ENCODE data around the gene RABIF. TPM values are rescaled to one million over a fixed set of nuclear protein-coding genes. Genes with fewer than 3 reads are reported as not detected.

Gene RABIF
- total RNA-seq, 1 donor from 2014 or later, result 11.1 TPM

DNA sequence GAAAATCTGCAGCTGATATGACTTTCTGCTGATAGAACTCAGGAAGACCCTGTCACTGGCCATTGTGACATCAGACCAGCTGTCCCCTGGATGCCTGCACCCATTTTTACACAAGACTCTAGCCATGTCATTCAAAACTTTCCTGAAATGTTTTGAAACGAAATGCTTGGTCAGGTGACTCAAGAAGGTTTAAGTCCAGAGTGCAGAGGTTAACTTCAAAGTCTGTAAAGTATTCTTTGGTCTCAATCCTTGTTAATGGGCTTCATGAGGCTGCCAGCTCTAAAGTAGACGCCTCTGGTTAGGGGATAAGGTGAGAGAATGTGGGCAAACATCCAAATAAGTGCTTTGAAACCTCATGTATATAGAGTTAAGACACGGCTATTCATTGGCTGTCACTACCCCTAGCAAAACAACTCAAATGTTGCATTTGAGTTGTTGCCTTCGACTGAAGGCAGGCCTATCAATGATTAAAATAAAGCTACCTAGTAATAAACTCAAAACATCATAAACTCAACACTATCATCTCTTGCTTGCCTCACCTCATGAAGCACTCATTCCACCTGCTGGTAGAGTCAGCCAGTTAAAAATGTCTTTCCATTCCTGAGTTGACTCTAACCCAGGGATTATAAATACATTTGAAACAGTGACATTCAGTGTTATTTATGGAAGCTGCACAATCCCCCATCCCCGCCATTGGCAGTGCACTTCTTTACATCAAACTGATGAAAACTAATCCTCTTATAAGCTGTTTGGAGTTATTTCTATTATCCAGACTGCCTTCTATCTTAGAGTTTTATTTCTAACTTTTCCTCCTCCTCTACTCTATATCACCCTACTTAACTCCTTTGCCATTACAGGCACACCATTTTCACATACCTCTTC is 26.0 kb downstream of the RABIF start:
- H3K9me3 ChIP-seq (ENCODE audit: insufficient read depth, low read depth, low read length), result no peaks in the 10 kb centered on the region
- Mint-ChIP-seq H3K27ac (ENCODE audit: unreplicated experiment) (no peak overlapping the region), H3K36me3 (ENCODE audit: low read depth, unreplicated experiment) (no peaks in the 10 kb centered on the region), H3K4me1 (ENCODE audit: low read depth, unreplicated experiment) (peaks cover 5% of the 10 kb centered on the region), H3K4me3 (ENCODE audit: unreplicated experiment) (no peak overlapping the region), H3K27me3 (ENCODE audit: low read depth, unreplicated experiment) (peaks cover 16% of the 10 kb centered on the region), H3K9me3 (ENCODE audit: unreplicated experiment) (no peaks in the 10 kb centered on the region)
- peaks cover 8% of the 10 kb centered on the region for H3K4me1 ChIP-seq (ENCODE audit: insufficient read depth, low read length)
- H3K27me3 ChIP-seq (ENCODE audit: insufficient read depth, low read length), result no peaks in the 10 kb centered on the region
- H3K27ac ChIP-seq (ENCODE audit: low read depth, low read length), result no peak overlapping the region
- H4K20me1 ChIP-seq (ENCODE audit: insufficient read depth, low read length), result no peaks in the 10 kb centered on the region
- no peak overlapping the region for H3K4me2 ChIP-seq (ENCODE audit: low read length)
- no peaks in the 10 kb centered on the region for H3K79me2 ChIP-seq (ENCODE audit: insufficient read depth, low read length)
- no peak overlapping the region for H3K4me3 ChIP-seq (ENCODE audit: insufficient read depth, low read depth, low read length)
- no peak overlapping the region for H3K9ac ChIP-seq (ENCODE audit: low read length)
- no peak for TF ChIP-seq EZH2 (IDR thresholded peaks at IDR 0.05; ENCODE audit: insufficient read depth, low read length)
- TF ChIP-seq, protein P1, sequence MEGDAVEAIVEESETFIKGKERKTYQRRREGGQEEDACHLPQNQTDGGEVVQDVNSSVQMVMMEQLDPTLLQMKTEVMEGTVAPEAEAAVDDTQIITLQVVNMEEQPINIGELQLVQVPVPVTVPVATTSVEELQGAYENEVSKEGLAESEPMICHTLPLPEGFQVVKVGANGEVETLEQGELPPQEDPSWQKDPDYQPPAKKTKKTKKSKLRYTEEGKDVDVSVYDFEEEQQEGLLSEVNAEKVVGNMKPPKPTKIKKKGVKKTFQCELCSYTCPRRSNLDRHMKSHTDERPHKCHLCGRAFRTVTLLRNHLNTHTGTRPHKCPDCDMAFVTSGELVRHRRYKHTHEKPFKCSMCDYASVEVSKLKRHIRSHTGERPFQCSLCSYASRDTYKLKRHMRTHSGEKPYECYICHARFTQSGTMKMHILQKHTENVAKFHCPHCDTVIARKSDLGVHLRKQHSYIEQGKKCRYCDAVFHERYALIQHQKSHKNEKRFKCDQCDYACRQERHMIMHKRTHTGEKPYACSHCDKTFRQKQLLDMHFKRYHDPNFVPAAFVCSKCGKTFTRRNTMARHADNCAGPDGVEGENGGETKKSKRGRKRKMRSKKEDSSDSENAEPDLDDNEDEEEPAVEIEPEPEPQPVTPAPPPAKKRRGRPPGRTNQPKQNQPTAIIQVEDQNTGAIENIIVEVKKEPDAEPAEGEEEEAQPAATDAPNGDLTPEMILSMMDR (IDR thresholded peaks at IDR 0.05; ENCODE audit: insufficient read depth, low read depth, low read length), result no peak
- no peaks in the 10 kb centered on the region for H3K36me3 ChIP-seq (ENCODE audit: insufficient read depth, low read length)
- FAIRE-seq, result no peak
- no peak overlapping the region for H2AFZ ChIP-seq (ENCODE audit: low read depth, low read length)
- no peak for DNase-seq (ENCODE audit: low read depth)

DNA sequence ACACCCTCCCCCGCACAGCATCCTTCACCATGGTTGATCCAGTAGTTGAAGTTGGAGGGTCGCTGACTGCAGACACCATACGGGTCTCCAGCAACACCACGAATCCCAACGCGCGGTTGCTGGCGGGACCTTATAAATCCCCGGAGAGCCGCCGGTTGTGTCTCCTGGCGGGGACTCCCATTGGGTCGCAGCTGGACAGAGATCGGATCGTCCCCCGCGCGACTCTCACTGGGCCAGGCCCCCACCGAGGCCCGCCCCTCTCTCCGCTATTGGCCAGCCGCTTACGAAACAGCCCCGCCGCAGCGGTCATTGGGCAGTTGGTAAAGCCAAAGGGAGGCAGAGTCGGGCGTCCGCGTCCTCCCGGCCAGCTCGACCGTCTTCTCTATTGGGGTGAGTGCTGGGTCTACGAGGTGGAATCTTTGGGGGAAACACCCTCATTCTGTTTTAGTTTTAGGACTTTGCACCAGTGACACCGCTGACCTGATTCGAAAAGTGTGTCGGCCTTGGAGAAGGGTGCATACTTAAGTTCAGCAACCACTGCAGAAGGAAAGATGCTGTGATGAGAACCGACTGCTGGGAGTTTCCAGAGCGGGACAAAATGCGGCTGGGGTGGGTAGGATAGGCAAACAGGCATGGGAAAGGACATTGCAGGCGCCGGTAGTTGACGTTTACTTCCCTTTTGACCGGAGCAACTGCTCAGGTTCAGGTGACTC is 27.4 kb downstream of the RABIF start:
- Mint-ChIP-seq H3K4me1 (ENCODE audit: low read depth, unreplicated experiment) (peaks cover 5% of the 10 kb centered on the region), H3K36me3 (ENCODE audit: low read depth, unreplicated experiment) (no peaks in the 10 kb centered on the region), H3K27me3 (ENCODE audit: low read depth, unreplicated experiment) (peaks cover 24% of the 10 kb centered on the region), H3K27ac (ENCODE audit: unreplicated experiment) (peak overlapping the region; percentile 55), H3K9me3 (ENCODE audit: unreplicated experiment) (no peaks in the 10 kb centered on the region), H3K4me3 (ENCODE audit: unreplicated experiment) (peak overlapping the region; percentile 94)
- FAIRE-seq (no peak), DNase-seq (ENCODE audit: low read depth) (peak; percentile 80)
- Histone ChIP-seq H4K20me1 (ENCODE audit: insufficient read depth, low read length) (no peaks in the 10 kb centered on the region), H3K9ac (ENCODE audit: low read length) (peak overlapping the region; percentile 72), H3K27ac (ENCODE audit: low read depth, low read length) (no peak overlapping the region), H3K79me2 (ENCODE audit: insufficient read depth, low read length) (no peaks in the 10 kb centered on the region), H3K4me1 (ENCODE audit: insufficient read depth, low read length) (peaks cover 8% of the 10 kb centered on the region), H3K9me3 (ENCODE audit: insufficient read depth, low read depth, low read length) (no peaks in the 10 kb centered on the region), H3K36me3 (ENCODE audit: insufficient read depth, low read length) (no peaks in the 10 kb centered on the region), H3K4me3 (ENCODE audit: insufficient read depth, low read depth, low read length) (peak overlapping the region; percentile 71), H3K4me2 (ENCODE audit: low read length) (peak overlapping the region; percentile 99), H3K27me3 (ENCODE audit: insufficient read depth, low read length) (no peaks in the 10 kb centered on the region), H2AFZ (ENCODE audit: low read depth, low read length) (peak overlapping the region; percentile 95)
- no peak for TF ChIP-seq EZH2 (IDR thresholded peaks at IDR 0.05; ENCODE audit: insufficient read depth, low read length)
- TF ChIP-seq, protein P1 (IDR thresholded peaks at IDR 0.05; ENCODE audit: insufficient read depth, low read depth, low read length), result no peak
